PC-9 (cell line): Measurements from ENCODE around the gene CALN1.

Source experiments
- CTCF ChIP-seq: fragments of 200-600 bp; sonication (generic); conservative IDR thresholded peaks from 2 replicates; pipeline ENCODE4 v1.6.1; 2017; ENCODE audit warnings: mixed run types, antibody characterized with exemption, mild to moderate bottlenecking, moderate library complexity
- EZH2 ChIP-seq: fragments of 200-600 bp; sonication (generic); IDR thresholded peaks from 2 replicates; pipeline ENCODE4 v1.8.0; 2017; ENCODE audit warnings: antibody characterized with exemption, low read depth

DNA sequence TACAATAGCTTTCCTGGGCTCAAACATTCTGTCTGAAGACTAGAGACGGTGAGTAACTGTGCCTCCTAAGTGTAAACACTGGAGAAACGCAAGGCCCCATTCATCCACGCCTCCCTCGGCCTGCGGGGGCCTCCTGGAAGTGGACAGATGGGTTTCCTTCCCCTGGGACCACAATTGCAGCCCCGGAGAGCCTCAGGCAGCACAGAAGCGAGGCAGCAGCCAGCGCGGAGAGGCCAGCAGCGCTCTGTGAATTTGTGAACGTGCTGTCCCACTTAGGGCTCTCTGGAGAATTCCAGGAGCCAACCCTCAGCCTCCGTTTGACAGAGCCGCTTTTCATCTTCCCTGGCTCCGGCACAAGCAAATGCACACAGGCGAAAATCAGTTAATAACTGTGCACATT lies 23.2 kb upstream of the CALN1 start:
- TF ChIP-seq CTCF, result no peak
- TF ChIP-seq EZH2, result no peak
